SK-N-SH (cell line): ENCODE measurements around the gene B4GALNT4. TPM values are rescaled to one million over a fixed set of nuclear protein-coding genes. Genes with fewer than 3 reads are reported as not detected.

Experiments used
- CTCF ChIA-PET: fragments of 300-600, 350-600 bp; formaldehyde crosslinking; extraction: SDS; loops from one replicate; lab custom pipeline; 2021; lab: Yijun Ruan, JAX
- POLR2A ChIA-PET: fragments of 350-600 bp; sonication (Branson Sonifier 250); formaldehyde crosslinking; extraction: SDS; loops from one replicate; lab custom pipeline; 2020; ENCODE audit warnings: antibody characterized with exemption, inconsistent platforms; lab: Yijun Ruan, JAX
- DNase-seq: peaks from one replicate; pipeline ENCODE4 v3.0.0; 2012
- H2AFZ ChIP-seq: fragments of 200-600 bp; sonication (generic); 2 replicates; pipeline ENCODE4 v1.8.1; 2016; ENCODE audit warnings: antibody characterized with exemption, mild to moderate bottlenecking, low read depth
- H3F3A ChIP-seq: fragments of 200-600 bp; sonication (generic); replicated peaks from 2 replicates; pipeline ENCODE3; 2016; ENCODE audit warnings: antibody characterized with exemption, mild to moderate bottlenecking; ENCODE audit not compliant: insufficient read depth
- H3K27ac ChIP-seq, 2 experiments: fragments of 200-500 bp in 1 of 2; fragments of 200-600 bp in 1 of 2; sonication (Bioruptor generic) in 1 of 2; sonication (generic), shearing (Covaris generic) in 1 of 2; 2 replicates each; pipeline versions ENCODE4 v1.5.1 to v1.6.1; 2014 to 2016; ENCODE audit warnings: low read depth in 2 of 2, inconsistent platforms in 1 of 2, low read length in 1 of 2, mild to moderate bottlenecking in 1 of 2, mixed read lengths in 1 of 2
- H3K27me3 ChIP-seq: fragments of 200-600 bp; sonication (generic), shearing (Covaris generic); 2 replicates; pipeline ENCODE4 v1.6.1; 2016; ENCODE audit warnings: mixed run types; ENCODE audit not compliant: insufficient read depth
- H3K36me3 ChIP-seq, 2 experiments: fragments of 200-500 bp in 1 of 2; fragments of 200-600 bp in 1 of 2; sonication (Bioruptor generic) in 1 of 2; sonication (generic) in 1 of 2; replicated peaks in 1 of 2; 2 replicates each; pipeline versions ENCODE3 to v1.5.1; 2014 to 2016; ENCODE audit warnings: low read length in 1 of 2, mild to moderate bottlenecking in 1 of 2; ENCODE audit not compliant: insufficient read depth in 2 of 2, control insufficient read depth in 1 of 2
- H3K4me1 ChIP-seq, 2 experiments: fragments of 200-500 bp in 1 of 2; fragments of 200-600 bp in 1 of 2; sonication (Bioruptor generic) in 1 of 2; sonication (generic), shearing (Covaris generic) in 1 of 2; 2 replicates each; pipeline versions ENCODE4 v1.5.1 to v1.6.1; 2014 to 2016; ENCODE audit warnings: low read depth in 1 of 2, low read length in 1 of 2, mixed run types in 1 of 2; ENCODE audit not compliant: insufficient read depth in 2 of 2, control insufficient read depth in 1 of 2
- H3K4me2 ChIP-seq: fragments of 200-600 bp; sonication (generic), shearing (Covaris generic); 2 replicates; pipeline ENCODE4 v1.6.1; 2017; ENCODE audit warnings: mixed run types
- H3K4me3 ChIP-seq, 2 experiments: fragments of 200-500 bp in 1 of 2; fragments of 200-600 bp in 1 of 2; sonication (Bioruptor generic) in 1 of 2; sonication (generic), shearing (Covaris generic) in 1 of 2; 2 replicates each; pipeline versions ENCODE4 v1.5.1 to v1.8.1; 2014 to 2016; ENCODE audit warnings: low read depth in 2 of 2, inconsistent platforms in 1 of 2, low read length in 1 of 2, mild to moderate bottlenecking in 1 of 2, mixed read lengths in 1 of 2, moderate library complexity in 1 of 2
- H3K79me2 ChIP-seq: fragments of 200-600 bp; sonication (generic); 2 replicates; pipeline ENCODE4 v1.8.1; 2017; ENCODE audit warnings: mild to moderate bottlenecking; ENCODE audit not compliant: insufficient read depth
- H3K9ac ChIP-seq: fragments of 200-600 bp; sonication (generic); 2 replicates; pipeline ENCODE4 v1.6.1; 2017; ENCODE audit warnings: mixed run types
- H3K9me2 ChIP-seq: fragments of 200-600 bp; sonication (generic); 2 replicates; pipeline ENCODE4 v1.6.1; 2017; ENCODE audit warnings: mixed run types
- H3K9me3 ChIP-seq: fragments of 200-600 bp; sonication (generic); 2 replicates; pipeline ENCODE4 v1.6.1; 2017; ENCODE audit warnings: mixed run types, mild to moderate bottlenecking, moderate library complexity
- H4K20me1 ChIP-seq: fragments of 200-600 bp; sonication (generic); 2 replicates; pipeline ENCODE4 v1.6.1; 2017; ENCODE audit warnings: mild to moderate bottlenecking, mixed run types; ENCODE audit not compliant: insufficient read depth
- CHD2 ChIP-seq: fragments of 150-350 bp; IDR thresholded peaks from 2 replicates; pipeline ENCODE4 v1.6.1; 2018; ENCODE audit warnings: low read length; ENCODE audit not compliant: partially characterized antibody
- CTCF ChIP-seq: fragments of 200-600 bp; sonication (generic); IDR thresholded peaks from 2 replicates; pipeline ENCODE4 v1.6.1; 2017; ENCODE audit warnings: antibody characterized with exemption, mild to moderate bottlenecking, moderate library complexity
- ELF1 ChIP-seq: IDR thresholded peaks from 2 replicates; pipeline ENCODE4 v1.4.0; 2012
- FOSL2 ChIP-seq: IDR thresholded peaks from 2 replicates; pipeline ENCODE4 v1.4.0; 2012; ENCODE audit warnings: low read depth, mild to moderate bottlenecking, moderate library complexity, borderline replicate concordance
- GATA2 ChIP-seq: sonication (generic); formaldehyde crosslinking; IDR thresholded peaks from 2 replicates; pipeline ENCODE4 v1.5.0; 2020; ENCODE audit warnings: mild to moderate bottlenecking, missing genetic modification reagents
- JUND ChIP-seq: IDR thresholded peaks from 2 replicates; pipeline ENCODE4 v1.4.0; 2012
- MEF2A ChIP-seq: IDR thresholded peaks from 2 replicates; pipeline ENCODE4 v1.4.0; 2012; ENCODE audit warnings: low read depth, borderline replicate concordance
- NFIC ChIP-seq: IDR thresholded peaks from 2 replicates; pipeline ENCODE4 v1.4.0; 2012; ENCODE audit warnings: borderline replicate concordance
- NRF1 ChIP-seq: IDR thresholded peaks from 2 replicates; pipeline ENCODE4 v1.6.1; 2012; ENCODE audit warnings: low read depth, mild to moderate bottlenecking, low read length
- POLR2AphosphoS5 ChIP-seq: IDR thresholded peaks from 2 replicates; pipeline ENCODE4 v1.6.1; 2012; ENCODE audit warnings: low read depth, low read length
- RAD21 ChIP-seq: IDR thresholded peaks from 2 replicates; pipeline ENCODE4 v1.6.1; 2012; ENCODE audit warnings: mild to moderate bottlenecking, low read length
- REST ChIP-seq: IDR thresholded peaks from 2 replicates; pipeline ENCODE4 v1.6.1; 2012; ENCODE audit warnings: mild to moderate bottlenecking, low read depth, low read length, moderate library complexity
- RFX5 ChIP-seq: IDR thresholded peaks from 2 replicates; pipeline ENCODE4 v1.6.1; 2012; ENCODE audit warnings: mild to moderate bottlenecking, improper control_type of control experiment, low read length
- SMC3 ChIP-seq: IDR thresholded peaks from 2 replicates; pipeline ENCODE4 v1.6.1; 2012; ENCODE audit warnings: low read depth, low read length, improper control_type of control experiment
- TAF1 ChIP-seq: IDR thresholded peaks from 2 replicates; pipeline ENCODE4 v1.6.1; 2012; ENCODE audit warnings: low read depth, mild to moderate bottlenecking, low read length, moderate library complexity, borderline replicate concordance
- USF1 ChIP-seq: IDR thresholded peaks from 2 replicates; pipeline ENCODE4 v1.4.0; 2012; ENCODE audit warnings: low read depth, borderline replicate concordance
- YY1 ChIP-seq: IDR thresholded peaks from 2 replicates; pipeline ENCODE4 v1.4.0; 2012; ENCODE audit warnings: low read depth, mild to moderate bottlenecking
- WGBS: methylation state at CpG from one replicate; pipeline ENCODE4 v1.1.6; 2017; ENCODE audit warnings: low lambda C conversion rate; 5-methylcytosine and 5-hydroxymethylcytosine counted together
- polyA plus RNA-seq, 3 experiments: library from polyadenylated mRNA; depleted of rRNA; stranded (reverse); fragments of >200 nt; gene quantifications; 2 replicates each; pipeline ENCODE4 v1.2.3, GENCODE V29; 2012

Gene B4GALNT4
- polyA plus RNA-seq, 1 of the 3 experiments (the other 2 are of a cell fraction) = 66.7 TPM

- no peaks in the 10 kb centered on the region for H3K36me3 ChIP-seq
- TF ChIP-seq CTCF (no peak), TAF1 (no peak), NFIC (no peak), FOSL2 (no peak), GATA2 (CRISPR knock-in tag) (no peak), CHD2 (no peak), YY1 (no peak), JUND (no peak), POLR2AphosphoS5 (no peak)
- TF ChIP-seq, all 33 proteins: peak for 0
- no peaks in the 10 kb centered on the region for H3K79me2 ChIP-seq
- no peaks in the 10 kb centered on the region for H4K20me1 ChIP-seq
- H3K4me2 ChIP-seq = no peak overlapping the region
- ChIA-PET POLR2A (interaction anchor here (0.7 kb wide), 1 partner anchor 9 kb away, joined by 3 read pairs; no protein-coding TSS in a partner anchor), CTCF (interaction anchor here (1.1 to 3.0 kb wide), 3 partner anchors 11 to 133 kb away, joined by 4 to 13 read pairs (median 4); no protein-coding TSS in a partner anchor)
- no peak for DNase-seq
- no peaks in the 10 kb centered on the region for H3K9me3 ChIP-seq
- no peak overlapping the region for H3K27ac ChIP-seq
- no peaks in the 10 kb centered on the region for H3F3A ChIP-seq
- WGBS = 94% methylated on average over 7 of the region's 19 CpGs
- H3K4me1 ChIP-seq = peaks cover 0 to 4% of the 10 kb centered on the region in 2 experiments; a peak in 1 of 4 replicates
- H3K9me2 ChIP-seq = no peaks in the 10 kb centered on the region
- H3K9ac ChIP-seq = no peak overlapping the region
- no peaks in the 10 kb centered on the region for H3K27me3 ChIP-seq
- H2AFZ ChIP-seq = no peak overlapping the region
- no peak overlapping the region for H3K4me3 ChIP-seq
These were observed 16.5 kb downstream of the B4GALNT4 start for GRCh38 chr11:385594-386351.

GRCh38 chr11:386483-386882 lies 17.2 kb downstream of the B4GALNT4 start:
- H4K20me1 ChIP-seq = no peaks in the 10 kb centered on the region
- H3K4me3 ChIP-seq = no peak overlapping the region
- TF ChIP-seq SMC3 (no peak), REST (no peak), CHD2 (no peak), ELF1 (no peak), RAD21 (no peak), RFX5 (no peak), NFIC (no peak), TAF1 (no peak), MEF2A (no peak), CTCF (no peak), NRF1 (no peak), USF1 (no peak)
- ChIA-PET POLR2A (no interaction called here), CTCF (interaction anchor here (1.1 to 3.0 kb wide), 3 partner anchors 10 to 132 kb away, joined by 4 to 13 read pairs (median 4); no protein-coding TSS in a partner anchor)
- peaks cover 0 to 4% of the 10 kb centered on the region in 2 experiments; a peak in 1 of 4 replicates for H3K4me1 ChIP-seq
- 57% methylated on average over 6 of the region's 6 CpGs for WGBS
- no peaks in the 10 kb centered on the region for H3F3A ChIP-seq
- no peaks in the 10 kb centered on the region for H3K36me3 ChIP-seq
- DNase-seq = no peak
- no peak overlapping the region for H3K4me2 ChIP-seq
- H3K9me2 ChIP-seq = no peaks in the 10 kb centered on the region
- no peaks in the 10 kb centered on the region for H3K27me3 ChIP-seq
- no peaks in the 10 kb centered on the region for H3K79me2 ChIP-seq
- no peak overlapping the region for H2AFZ ChIP-seq
- H3K9me3 ChIP-seq = no peaks in the 10 kb centered on the region
- H3K9ac ChIP-seq = no peak overlapping the region
- H3K27ac ChIP-seq = no peak overlapping the region
